Osteocyte (in vitro differentiated cells): ENCODE results near the gene VANGL1. TPM values are rescaled to one million over a fixed set of nuclear protein-coding genes. Genes with fewer than 3 reads are reported as not detected.

Experiments used
- DNase-seq: peaks from one replicate; pipeline ENCODE4 v3.0.0; 2021; ENCODE audit warnings: mixed read lengths; ENCODE audit not compliant: unreplicated experiment; ENCODE audit errors: extremely low spot score
- H3K27ac Mint-ChIP-seq: one replicate; pipeline ENCODE4 v1.8.0; 2021; ENCODE audit warnings: mild to moderate bottlenecking, mixed read lengths; ENCODE audit not compliant: unreplicated experiment
- H3K27me3 Mint-ChIP-seq: one replicate; pipeline ENCODE4 v1.8.0; 2021; ENCODE audit warnings: mixed read lengths; ENCODE audit not compliant: unreplicated experiment
- H3K36me3 Mint-ChIP-seq: one replicate; pipeline ENCODE4 v1.8.0; 2021; ENCODE audit warnings: mixed read lengths; ENCODE audit not compliant: unreplicated experiment
- H3K4me1 Mint-ChIP-seq: one replicate; pipeline ENCODE4 v1.8.0; 2021; ENCODE audit warnings: mixed read lengths; ENCODE audit not compliant: unreplicated experiment
- H3K4me3 Mint-ChIP-seq: one replicate; pipeline ENCODE4 v1.8.0; 2021; ENCODE audit warnings: mild to moderate bottlenecking, moderate library complexity, mixed read lengths; ENCODE audit not compliant: unreplicated experiment
- H3K9me3 Mint-ChIP-seq: one replicate; pipeline ENCODE4 v1.8.0; 2021; ENCODE audit warnings: mixed read lengths; ENCODE audit not compliant: unreplicated experiment
- CTCF ChIP-seq: fragments of 200-600 bp; sonication (generic); IDR thresholded peaks from 2 replicates; pipeline ENCODE4 v1.5.0; 2021; ENCODE audit warnings: antibody characterized with exemption, mild to moderate bottlenecking, moderate library complexity
- total RNA-seq: library from RNA; stranded (reverse); gene quantifications from 2 replicates; pipeline ENCODE4 v1.2.1, GENCODE V29; 2021

Gene VANGL1
- total RNA-seq, 1 donor from 2014 or later: 16.2 TPM

GRCh38 chr1:115613767-115614166, 28.0 kb upstream of the VANGL1 start:
- Mint-ChIP-seq H3K27ac (no peak overlapping the region), H3K27me3 (peaks cover 78% of the 10 kb centered on the region), H3K36me3 (no peaks in the 10 kb centered on the region), H3K4me3 (no peak overlapping the region), H3K4me1 (no peaks in the 10 kb centered on the region), H3K9me3 (peaks cover 4% of the 10 kb centered on the region)
- TF ChIP-seq CTCF: no peak
- DNase-seq: no peak

- Mint-ChIP-seq H3K4me3 (no peak overlapping the region), H3K4me1 (no peaks in the 10 kb centered on the region), H3K27me3 (peaks cover 44% of the 10 kb centered on the region), H3K9me3 (peaks cover 35% of the 10 kb centered on the region), H3K36me3 (peaks cover 2% of the 10 kb centered on the region), H3K27ac (no peak overlapping the region)
- TF ChIP-seq CTCF: no peak
- no peak for DNase-seq
These were observed 21.3 kb upstream of the VANGL1 start for GRCh38 chr1:115620453-115620852.

GRCh38 chr1:115620950-115621349, 20.8 kb upstream of the VANGL1 start:
- Mint-ChIP-seq H3K4me3 (no peak overlapping the region), H3K27me3 (peaks cover 39% of the 10 kb centered on the region), H3K36me3 (peaks cover 2% of the 10 kb centered on the region), H3K9me3 (peaks cover 35% of the 10 kb centered on the region), H3K4me1 (no peaks in the 10 kb centered on the region), H3K27ac (no peak overlapping the region)
- no peak for DNase-seq
- TF ChIP-seq CTCF: no peak

- DNase-seq: no peak
These were observed 16.9 kb upstream of the VANGL1 start for GRCh38 chr1:115624859-115625258.

GRCh38 chr1:115630342-115630741, 11.4 kb upstream of the VANGL1 start:
- Mint-ChIP-seq H3K27me3 (peaks cover 60% of the 10 kb centered on the region), H3K9me3 (peaks cover 12% of the 10 kb centered on the region), H3K4me3 (no peak overlapping the region), H3K4me1 (no peaks in the 10 kb centered on the region), H3K27ac (no peak overlapping the region), H3K36me3 (peaks cover 2% of the 10 kb centered on the region)
- no peak for TF ChIP-seq CTCF
- no peak for DNase-seq

More at GRCh38 chr1:115624859-115625258, 16.9 kb upstream of the VANGL1 start:
- Mint-ChIP-seq H3K36me3 (peaks cover 3% of the 10 kb centered on the region), H3K27ac (no peak overlapping the region), H3K4me3 (no peak overlapping the region), H3K9me3 (peaks cover 27% of the 10 kb centered on the region), H3K27me3 (peaks cover 37% of the 10 kb centered on the region), H3K4me1 (no peaks in the 10 kb centered on the region)
- TF ChIP-seq CTCF: no peak
